Neural progenitor cell (in vitro differentiated cells): ENCODE data around the gene TBCD. TPM values are rescaled to one million over a fixed set of nuclear protein-coding genes. Genes with fewer than 3 reads are reported as not detected.

ENCODE experiments used
- DNase-seq: peaks from one replicate; pipeline ENCODE4 v3.0.0-alpha.2; 2016; ENCODE audit warnings: low spot score
- H2AFZ ChIP-seq: fragments of 200-600 bp; sonication (generic); replicated peaks from 2 replicates; pipeline ENCODE4 v1.6.1; 2016; ENCODE audit warnings: antibody characterized with exemption
- H3F3A ChIP-seq: fragments of 200-600 bp; sonication (generic); 2 replicates; pipeline ENCODE4 v1.6.1; 2016; ENCODE audit warnings: antibody characterized with exemption, low read depth
- H3K27ac ChIP-seq: fragments of 200-600 bp; sonication (generic); 2 replicates; pipeline ENCODE4 v1.5.1; 2016; ENCODE audit warnings: mild to moderate bottlenecking
- H3K27me3 ChIP-seq: fragments of 200-600 bp; sonication (generic); 2 replicates; pipeline ENCODE4 v1.6.1; 2016; ENCODE audit warnings: mild to moderate bottlenecking, moderate library complexity
- H3K36me3 ChIP-seq: fragments of 200-600 bp; sonication (generic); 2 replicates; pipeline ENCODE4 v1.5.1; 2016
- H3K4me1 ChIP-seq: fragments of 200-600 bp; sonication (generic); 2 replicates; pipeline ENCODE4 v1.6.1; 2016; ENCODE audit warnings: mixed run types
- H3K4me2 ChIP-seq: fragments of 200-600 bp; sonication (generic); 2 replicates; pipeline ENCODE4 v1.6.1; 2016
- H3K4me3 ChIP-seq: fragments of 200-600 bp; sonication (generic); 2 replicates; pipeline ENCODE4 v1.5.1; 2016
- H3K79me2 ChIP-seq: fragments of 200-600 bp; sonication (generic); 2 replicates; pipeline ENCODE4 v1.6.1; 2016; ENCODE audit warnings: low read depth
- H3K9ac ChIP-seq: fragments of 200-600 bp; sonication (generic); 2 replicates; pipeline ENCODE4 v1.6.1; 2016
- H3K9me3 ChIP-seq: fragments of 200-600 bp; sonication (generic); 2 replicates; pipeline ENCODE4 v1.5.1; 2016; ENCODE audit warnings: low read depth
- H4K20me1 ChIP-seq: fragments of 200-600 bp; sonication (generic); 2 replicates; pipeline ENCODE4 v1.6.1; 2016; ENCODE audit warnings: low read depth
- H3K27ac Mint-ChIP-seq: 3 replicates; pipeline ENCODE4 v1.8.0; 2021; ENCODE audit warnings: mixed read lengths
- H3K27me3 Mint-ChIP-seq: 2 replicates; pipeline ENCODE4 v1.8.0; 2022; ENCODE audit warnings: low read depth, mild to moderate bottlenecking, inconsistent platforms, moderate library complexity, mixed read lengths; ENCODE audit not compliant: insufficient read depth
- H3K36me3 Mint-ChIP-seq: 3 replicates; pipeline ENCODE4 v1.8.0; 2021; ENCODE audit warnings: mixed read lengths
- H3K4me1 Mint-ChIP-seq: 3 replicates; pipeline ENCODE4 v1.8.0; 2021; ENCODE audit warnings: mixed read lengths
- H3K4me3 Mint-ChIP-seq: 3 replicates; pipeline ENCODE4 v1.8.0; 2021; ENCODE audit warnings: mild to moderate bottlenecking, moderate library complexity, mixed read lengths
- H3K9me3 Mint-ChIP-seq: 3 replicates; pipeline ENCODE4 v1.8.0; 2020; ENCODE audit warnings: mixed read lengths
- EZH2 ChIP-seq: fragments of 200-600 bp; sonication (generic); IDR thresholded peaks from 2 replicates; pipeline ENCODE4 v1.6.1; 2017; ENCODE audit warnings: antibody characterized with exemption, mild to moderate bottlenecking, moderate library complexity
- EZH2phosphoT487 ChIP-seq: fragments of 200-600 bp; sonication (generic); IDR thresholded peaks from 2 replicates; pipeline ENCODE4 v1.6.1; 2017; ENCODE audit warnings: antibody characterized with exemption
- total RNA-seq: library from RNA; depleted of rRNA; stranded (reverse); fragments of >200 nt; gene quantifications from 2 replicates; pipeline ENCODE4 v1.2.3, GENCODE V29; 2015; ENCODE audit warnings: low replicate concordance
- TF ChIP-seq, protein P1 (sequence below): fragments of 200-600 bp; sonication (generic); IDR thresholded peaks from 2 replicates; pipeline ENCODE4 v1.5.1; 2017; ENCODE audit warnings: antibody characterized with exemption, mild to moderate bottlenecking

Gene TBCD
- total RNA-seq, 1 donor from 2014 or later, result 76.4 TPM

DNA sequence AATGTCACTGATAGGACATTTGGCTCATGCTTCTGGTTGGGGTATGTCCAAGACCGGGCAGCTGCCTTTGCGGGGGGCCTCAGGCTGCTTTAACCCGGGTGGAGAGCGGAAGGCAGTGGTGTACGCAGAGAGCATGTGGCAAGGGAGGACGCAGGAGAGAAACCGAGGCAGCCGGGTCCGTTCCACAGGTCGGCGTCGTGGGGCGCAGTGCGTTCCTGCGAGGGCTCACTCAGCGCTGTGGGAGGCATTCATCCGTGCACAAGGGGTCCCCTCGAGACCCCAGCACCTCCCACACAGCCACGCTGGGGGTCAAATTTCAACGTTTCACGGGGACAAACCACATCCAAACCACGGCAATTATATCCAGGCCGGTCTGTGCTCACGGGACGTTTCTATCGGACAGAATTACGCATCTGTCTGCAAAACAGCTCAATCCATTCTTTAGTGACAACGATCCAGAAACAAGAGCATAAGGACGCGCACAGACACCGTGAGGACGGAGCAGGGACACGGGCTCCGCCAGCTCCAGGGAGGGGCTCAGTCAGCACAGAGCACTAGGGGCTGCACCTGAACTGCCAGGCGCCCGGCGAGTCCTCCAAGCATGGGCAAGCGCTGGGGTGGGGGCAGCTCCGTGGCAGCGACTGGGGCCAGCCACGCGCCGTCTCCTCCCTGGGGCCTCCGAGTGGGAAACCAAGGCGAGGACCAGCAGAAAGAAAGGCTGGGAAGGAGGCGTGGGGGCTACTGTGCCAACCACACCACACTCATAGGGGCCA is 219.1 kb downstream of the TBCD start:
- no peaks in the 10 kb centered on the region for H4K20me1 ChIP-seq
- no peaks in the 10 kb centered on the region for H3K9me3 ChIP-seq
- no peak overlapping the region for H3K4me2 ChIP-seq
- no peaks in the 10 kb centered on the region for H3K36me3 ChIP-seq
- H3K27me3 ChIP-seq, result no peaks in the 10 kb centered on the region
- H2AFZ ChIP-seq, result no peak overlapping the region
- Mint-ChIP-seq H3K27ac (peak overlapping the region; percentile 90), H3K27me3 (no peaks in the 10 kb centered on the region), H3K4me3 (no peak overlapping the region), H3K4me1 (no peaks in the 10 kb centered on the region), H3K36me3 (peaks cover 7% of the 10 kb centered on the region), H3K9me3 (no peaks in the 10 kb centered on the region)
- H3K27ac ChIP-seq, result no peak overlapping the region
- H3K79me2 ChIP-seq, result no peaks in the 10 kb centered on the region
- no peak for DNase-seq
- H3F3A ChIP-seq, result no peaks in the 10 kb centered on the region
- H3K9ac ChIP-seq, result no peak overlapping the region
- no peak overlapping the region for H3K4me3 ChIP-seq
- H3K4me1 ChIP-seq, result no peaks in the 10 kb centered on the region
- TF ChIP-seq EZH2 (no peak), EZH2phosphoT487 (no peak)
- TF ChIP-seq, protein P1, sequence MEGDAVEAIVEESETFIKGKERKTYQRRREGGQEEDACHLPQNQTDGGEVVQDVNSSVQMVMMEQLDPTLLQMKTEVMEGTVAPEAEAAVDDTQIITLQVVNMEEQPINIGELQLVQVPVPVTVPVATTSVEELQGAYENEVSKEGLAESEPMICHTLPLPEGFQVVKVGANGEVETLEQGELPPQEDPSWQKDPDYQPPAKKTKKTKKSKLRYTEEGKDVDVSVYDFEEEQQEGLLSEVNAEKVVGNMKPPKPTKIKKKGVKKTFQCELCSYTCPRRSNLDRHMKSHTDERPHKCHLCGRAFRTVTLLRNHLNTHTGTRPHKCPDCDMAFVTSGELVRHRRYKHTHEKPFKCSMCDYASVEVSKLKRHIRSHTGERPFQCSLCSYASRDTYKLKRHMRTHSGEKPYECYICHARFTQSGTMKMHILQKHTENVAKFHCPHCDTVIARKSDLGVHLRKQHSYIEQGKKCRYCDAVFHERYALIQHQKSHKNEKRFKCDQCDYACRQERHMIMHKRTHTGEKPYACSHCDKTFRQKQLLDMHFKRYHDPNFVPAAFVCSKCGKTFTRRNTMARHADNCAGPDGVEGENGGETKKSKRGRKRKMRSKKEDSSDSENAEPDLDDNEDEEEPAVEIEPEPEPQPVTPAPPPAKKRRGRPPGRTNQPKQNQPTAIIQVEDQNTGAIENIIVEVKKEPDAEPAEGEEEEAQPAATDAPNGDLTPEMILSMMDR, result no peak

DNA sequence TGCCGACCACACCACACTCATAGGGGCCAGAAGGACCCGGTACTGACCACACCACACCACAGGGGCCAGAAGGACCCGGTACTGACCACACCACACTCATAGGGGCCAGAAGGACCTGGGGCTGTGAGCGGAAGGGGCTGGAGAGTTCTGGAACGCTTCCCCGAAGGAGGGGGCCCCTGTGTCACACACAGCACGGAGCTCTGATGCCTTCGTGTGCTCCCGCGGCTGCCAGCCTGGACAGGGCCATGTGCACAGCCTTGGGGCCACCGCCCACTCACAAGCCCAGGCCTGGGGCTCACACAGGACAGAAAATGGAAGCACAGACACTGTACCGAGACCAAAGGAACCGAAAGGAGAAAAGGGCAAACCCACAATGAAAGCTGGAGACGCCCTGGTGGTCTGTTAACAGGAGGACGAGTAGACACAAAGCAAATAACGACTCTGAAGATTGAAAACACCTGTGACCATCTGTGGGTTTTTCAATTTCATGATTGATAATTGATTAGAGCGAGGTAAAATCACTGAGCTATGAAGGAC is 221.0 kb downstream of the TBCD start:
- H3K4me2 ChIP-seq, result no peak overlapping the region
- no peaks in the 10 kb centered on the region for H3K9me3 ChIP-seq
- Mint-ChIP-seq H3K27ac (no peak overlapping the region), H3K9me3 (no peaks in the 10 kb centered on the region), H3K27me3 (peaks cover 3% of the 10 kb centered on the region), H3K4me3 (no peak overlapping the region), H3K36me3 (peaks cover 5% of the 10 kb centered on the region), H3K4me1 (no peaks in the 10 kb centered on the region)
- DNase-seq, result no peak
- H3K4me1 ChIP-seq, result no peaks in the 10 kb centered on the region
- H3K79me2 ChIP-seq, result no peaks in the 10 kb centered on the region
- no peak overlapping the region for H2AFZ ChIP-seq
- H3K36me3 ChIP-seq, result no peaks in the 10 kb centered on the region
- H3K27ac ChIP-seq, result no peak overlapping the region
- H3K9ac ChIP-seq, result no peak overlapping the region
- H3K4me3 ChIP-seq, result no peak overlapping the region
- TF ChIP-seq EZH2phosphoT487 (no peak), EZH2 (no peak)
- TF ChIP-seq, protein P1, result no peak
- no peaks in the 10 kb centered on the region for H3F3A ChIP-seq
- no peaks in the 10 kb centered on the region for H4K20me1 ChIP-seq
- H3K27me3 ChIP-seq, result no peaks in the 10 kb centered on the region

GRCh38 chr17:82973456-82974135 is 221.7 kb downstream of the TBCD start:
- no peak for TF ChIP-seq EZH2phosphoT487
- TF ChIP-seq EZH2, result no peak
- TF ChIP-seq, protein P1, result no peak
- no peak overlapping the region for H3K27ac Mint-ChIP-seq
- H3K27me3 Mint-ChIP-seq, result peaks cover 3% of the 10 kb centered on the region
- Histone ChIP-seq H3K4me2 (no peak overlapping the region), H3K27ac (no peak overlapping the region), H3K9ac (no peak overlapping the region), H3K27me3 (no peaks in the 10 kb centered on the region), H4K20me1 (no peaks in the 10 kb centered on the region), H3K4me3 (no peak overlapping the region), H3F3A (no peaks in the 10 kb centered on the region), H2AFZ (no peak overlapping the region), H3K36me3 (no peaks in the 10 kb centered on the region), H3K9me3 (no peaks in the 10 kb centered on the region), H3K4me1 (no peaks in the 10 kb centered on the region), H3K79me2 (no peaks in the 10 kb centered on the region)
- H3K4me3 Mint-ChIP-seq, result no peak overlapping the region
- no peaks in the 10 kb centered on the region for H3K9me3 Mint-ChIP-seq
- DNase-seq, result no peak
- peaks cover 5% of the 10 kb centered on the region for H3K36me3 Mint-ChIP-seq
- H3K4me1 Mint-ChIP-seq, result no peaks in the 10 kb centered on the region
